T-cell (primary cell): ENCODE results near the gene BICD1. TPM values are rescaled to one million over a fixed set of nuclear protein-coding genes. Genes with fewer than 3 reads are reported as not detected.

ENCODE experiments used
- ATAC-seq, 4 experiments: fragments of 200-7000 bp in 3 of 4; fragments of 150-1000 bp in 1 of 4; cut with Tn5 transposase; replicated peaks in 1 of 4; 1 replicate in 3 of 4; 2 replicates in 1 of 4; pipeline ENCODE4 v1.10.0; 2021; ENCODE audit warnings: moderate library complexity in 3 of 4, mild to moderate bottlenecking in 2 of 4, moderate number of reproducible peaks in 1 of 4
- CTCF ChIA-PET, 2 donors: fragments of 300-600 bp; sonication (Branson Sonifier 250); formaldehyde crosslinking; loops; one replicate each; lab custom pipeline; 2022; ENCODE audit warnings: antibody characterized with exemption in 2 of 2; lab: Charles Lee
- POLR2A ChIA-PET, 2 donors: fragments of 300-600 bp; sonication (Branson Sonifier 250); formaldehyde crosslinking; loops; one replicate each; lab custom pipeline; 2022; ENCODE audit warnings: antibody characterized with exemption in 2 of 2; lab: Charles Lee
- DNase-seq, 35 experiments: peaks; one replicate each; pipeline versions ENCODE4 v3.0.0 to v3.0.0-alpha.2; 2013 to 2023
- H3K27ac ChIP-seq: one replicate; pipeline ENCODE4 v1.5.1; 2013; ENCODE audit warnings: low read length
- H3K27me3 ChIP-seq, 2 experiments: replicated peaks in 1 of 2; 1 replicate in 1 of 2; 2 replicates in 1 of 2; pipeline versions ENCODE4 v1.6.1 to v1.7.0; 2013; ENCODE audit warnings: low read length in 1 of 2, mixed read lengths in 1 of 2; ENCODE audit not compliant: control insufficient read depth in 2 of 2, insufficient read depth in 2 of 2; ENCODE audit errors: extremely low read depth in 1 of 2
- H3K36me3 ChIP-seq, 2 donors: 1 replicate in 1 of 2; 2 replicates in 1 of 2; pipeline versions ENCODE4 v1.6.1 to v1.7.0; 2013; ENCODE audit warnings: low read length in 1 of 2; ENCODE audit not compliant: control insufficient read depth in 2 of 2, insufficient read depth in 1 of 2; ENCODE audit errors: extremely low read depth in 1 of 2
- H3K4me1 ChIP-seq, 2 experiments: 1 replicate in 1 of 2; 2 replicates in 1 of 2; pipeline versions ENCODE4 v1.6.1 to v1.7.0; 2013; ENCODE audit warnings: low read length in 2 of 2, mixed read lengths in 1 of 2; ENCODE audit not compliant: insufficient read depth in 2 of 2, control insufficient read depth in 1 of 2; ENCODE audit errors: extremely low read depth in 1 of 2
- H3K4me3 ChIP-seq, 2 donors: 1 replicate in 1 of 2; 2 replicates in 1 of 2; pipeline versions ENCODE4 v1.5.1 to v1.7.0; 2013; ENCODE audit warnings: mild to moderate bottlenecking in 2 of 2, low read length in 1 of 2, moderate library complexity in 1 of 2; ENCODE audit not compliant: control insufficient read depth in 1 of 2; ENCODE audit errors: extremely low read depth in 1 of 2
- H3K9me3 ChIP-seq: 2 replicates; pipeline ENCODE4 v1.7.0; 2013
- H3K27ac Mint-ChIP-seq, 2 donors: one replicate each; pipeline ENCODE4 v1.8.0; 2020 to 2021; ENCODE audit warnings: mild to moderate bottlenecking in 2 of 2, mixed read lengths in 2 of 2
- H3K27me3 Mint-ChIP-seq, 2 donors: one replicate each; pipeline ENCODE4 v1.8.0; 2021 to 2022; ENCODE audit warnings: mixed read lengths in 2 of 2
- H3K36me3 Mint-ChIP-seq: one replicate; pipeline ENCODE4 v1.8.0; 2021; ENCODE audit warnings: mixed read lengths
- H3K4me1 Mint-ChIP-seq, 3 donors: one replicate each; pipeline ENCODE4 v1.8.0; 2020 to 2022; ENCODE audit warnings: mixed read lengths in 3 of 3, mild to moderate bottlenecking in 1 of 3
- H3K4me3 Mint-ChIP-seq, 3 donors: one replicate each; pipeline ENCODE4 v1.8.0; 2020 to 2022; ENCODE audit warnings: mild to moderate bottlenecking in 3 of 3, mixed read lengths in 3 of 3, moderate library complexity in 3 of 3
- H3K9me3 Mint-ChIP-seq, 3 donors: one replicate each; pipeline ENCODE4 v1.8.0; 2020 to 2022; ENCODE audit warnings: mixed read lengths in 3 of 3
- WGBS: methylation state at CpG from one replicate; pipeline ENCODE4 v1.1.5; 2013; ENCODE audit warnings: missing lambda C conversion rate; ENCODE audit not compliant: insufficient coverage; 5-methylcytosine and 5-hydroxymethylcytosine counted together
- total RNA-seq, 35 experiments: library from RNA in 6 of 35; stranded (reverse) in 6 of 35; fragments of 120-200 nt in 1 of 35; gene quantifications; one replicate each; pipeline versions ENCODE4 v1.2.1 to v1.2.4 and lab custom pipeline; 2013 to 2026

BICD1 gene
- total RNA-seq, 5 donors from 2014 or later (not counting 1 experiment from before 2014, with no cell fraction given) = 17.2 to 19.6 (median 19.1) TPM

DNA sequence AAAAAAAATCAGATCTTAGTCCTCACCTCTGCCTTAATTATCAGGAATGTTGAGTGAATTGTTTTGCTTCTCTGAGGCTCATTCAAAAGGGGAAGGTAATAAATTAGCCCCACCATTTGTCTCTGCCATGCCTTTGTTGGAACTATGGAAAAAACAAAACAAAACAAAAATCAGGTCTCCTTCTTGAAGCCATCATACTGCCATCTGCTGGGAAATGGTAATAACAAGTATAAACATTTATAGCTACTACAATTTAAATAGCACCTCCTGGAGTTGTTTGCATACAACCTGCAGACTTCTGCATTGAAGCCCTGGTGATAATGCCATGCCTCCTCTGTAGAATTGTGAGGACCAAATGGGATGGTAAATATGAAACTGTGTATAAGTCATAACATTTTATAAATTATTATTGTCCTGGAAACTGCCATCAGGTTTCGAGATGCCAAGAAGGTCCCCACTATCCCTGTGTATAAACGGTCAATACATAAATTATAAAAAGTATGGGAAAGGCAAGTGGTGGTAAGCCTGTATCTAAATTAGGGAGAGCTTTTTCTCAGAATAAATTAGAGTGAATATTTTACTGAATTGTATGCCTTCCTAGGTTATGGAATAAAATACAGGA is 205.5 kb downstream of the BICD1 start:
- ChIA-PET POLR2A (interaction anchor here in 1 of 2 donors (0.5 to 0.9 kb wide), 2 partner anchors 659 to 836 kb away, joined by 4 to 9 read pairs; no protein-coding TSS in a partner anchor), CTCF (interaction anchor here (0.6 to 2.8 kb wide), 30 partner anchors 11 to 1668 kb away, joined by 3 to 86 read pairs (median 4); partner anchors contain the start of gene ETFBKMT (in 1 of the 2))
- Mint-ChIP-seq H3K36me3 (no peaks in the 10 kb centered on the region), H3K4me1 (peaks cover 2 to 11% (median 7%) of the 10 kb centered on the region in 3 donors), H3K9me3 (no peaks in the 10 kb centered on the region), H3K4me3 (no peak overlapping the region), H3K27me3 (no peaks in the 10 kb centered on the region), H3K27ac (peak overlapping the region in 1 of 2 donors; percentile 52)
- H3K4me1 ChIP-seq = peaks cover 0 to 3% of the 10 kb centered on the region in 2 experiments
- H3K9me3 ChIP-seq = no peaks in the 10 kb centered on the region
- WGBS = no CpG with 5 or more reads among the region's 2 CpGs
- H3K36me3 ChIP-seq = peaks cover 0 to 2% of the 10 kb centered on the region in 2 donors
- no peak overlapping the region for H3K4me3 ChIP-seq
- H3K27ac ChIP-seq = no peak overlapping the region
- ATAC-seq (peak; percentile 34 to 51 (median 41)), DNase-seq (peak in 2 of 35 experiments; percentile 3 to 68)
- H3K27me3 ChIP-seq = no peaks in the 10 kb centered on the region

DNA sequence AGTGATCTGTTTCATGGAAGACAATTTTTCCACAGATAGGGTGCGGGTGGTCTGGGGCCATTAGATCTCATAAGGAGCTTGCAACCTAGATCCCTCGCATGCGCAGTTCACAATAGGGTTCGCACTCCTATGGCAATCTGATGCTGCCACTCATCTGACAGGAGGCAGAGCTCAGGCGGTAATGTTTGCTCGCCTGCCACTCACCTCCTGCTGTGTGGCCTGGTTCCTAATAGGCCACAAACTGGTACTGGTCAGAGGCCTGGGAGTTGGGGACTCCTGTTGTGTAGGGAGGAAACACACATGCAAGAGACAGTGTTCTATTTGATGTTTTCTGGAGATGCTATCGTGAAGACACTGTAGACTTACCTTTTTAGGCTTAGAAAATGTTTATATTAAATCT is 215.7 kb downstream of the BICD1 start:
- WGBS = 98% methylated on average over 6 of the region's 7 CpGs

DNA sequence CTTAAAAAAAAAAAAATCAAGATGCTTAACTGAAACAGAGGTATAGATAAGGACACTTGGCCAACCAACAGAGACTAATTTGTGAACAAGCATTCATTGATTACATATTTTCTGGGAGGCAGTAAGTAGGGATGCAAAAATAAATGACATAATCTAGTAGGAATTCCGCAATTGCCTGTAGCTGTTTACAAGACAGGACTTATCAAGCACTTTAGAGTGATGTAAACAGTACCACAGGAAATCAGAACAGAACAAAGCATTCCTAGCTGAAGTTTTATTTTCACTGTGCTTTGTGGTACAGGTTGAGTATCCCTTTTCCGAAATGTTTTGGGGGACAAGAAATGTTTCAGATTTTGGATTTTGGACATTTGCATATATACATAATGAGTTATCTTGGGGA is 224.5 kb downstream of the BICD1 start:
- DNase-seq (no peak), ATAC-seq (no peak)
- Mint-ChIP-seq H3K9me3 (no peaks in the 10 kb centered on the region), H3K27me3 (no peaks in the 10 kb centered on the region), H3K27ac (no peak overlapping the region), H3K4me3 (no peak overlapping the region), H3K36me3 (peaks cover 18% of the 10 kb centered on the region), H3K4me1 (peaks cover 0 to 4% (median 0%) of the 10 kb centered on the region in 3 donors)
- POLR2A ChIA-PET = no interaction called here
- no CpG with 5 or more reads among the region's 2 CpGs for WGBS
- H3K4me1 ChIP-seq = no peaks in the 10 kb centered on the region
- no peak overlapping the region for H3K27ac ChIP-seq
- CTCF ChIA-PET = interaction anchor here in 1 of 2 donors (0.9 kb wide), 1 partner anchor 10 kb away, joined by 4 read pairs; no protein-coding TSS in a partner anchor
- H3K9me3 ChIP-seq = no peaks in the 10 kb centered on the region
- H3K36me3 ChIP-seq = no peaks in the 10 kb centered on the region
- H3K4me3 ChIP-seq = no peak overlapping the region
- no peaks in the 10 kb centered on the region for H3K27me3 ChIP-seq

More for the DNA sequence above, 215.7 kb downstream of the BICD1 start:
- POLR2A ChIA-PET = interaction anchor here in 1 of 2 donors (0.5 kb wide), 1 partner anchor 126 kb away, joined by 3 read pairs; no protein-coding TSS in a partner anchor
- H3K27me3 Mint-ChIP-seq = no peaks in the 10 kb centered on the region
- H3K27ac ChIP-seq = no peak overlapping the region
- H3K36me3 ChIP-seq = no peaks in the 10 kb centered on the region
- H3K4me3 ChIP-seq = no peak overlapping the region
- CTCF ChIA-PET = interaction anchor here in 1 of 2 donors (0.9 kb wide), 1 partner anchor 12 kb away, joined by 3 read pairs; no protein-coding TSS in a partner anchor
- H3K36me3 Mint-ChIP-seq = peaks cover 2% of the 10 kb centered on the region
- H3K9me3 Mint-ChIP-seq = no peaks in the 10 kb centered on the region
- H3K9me3 ChIP-seq = no peaks in the 10 kb centered on the region
- no peak for ATAC-seq
- H3K4me1 Mint-ChIP-seq = no peaks in the 10 kb centered on the region
- H3K27ac Mint-ChIP-seq = no peak overlapping the region
- no peaks in the 10 kb centered on the region for H3K4me1 ChIP-seq
- H3K27me3 ChIP-seq = no peaks in the 10 kb centered on the region
- no peak for DNase-seq
- no peak overlapping the region for H3K4me3 Mint-ChIP-seq

DNA sequence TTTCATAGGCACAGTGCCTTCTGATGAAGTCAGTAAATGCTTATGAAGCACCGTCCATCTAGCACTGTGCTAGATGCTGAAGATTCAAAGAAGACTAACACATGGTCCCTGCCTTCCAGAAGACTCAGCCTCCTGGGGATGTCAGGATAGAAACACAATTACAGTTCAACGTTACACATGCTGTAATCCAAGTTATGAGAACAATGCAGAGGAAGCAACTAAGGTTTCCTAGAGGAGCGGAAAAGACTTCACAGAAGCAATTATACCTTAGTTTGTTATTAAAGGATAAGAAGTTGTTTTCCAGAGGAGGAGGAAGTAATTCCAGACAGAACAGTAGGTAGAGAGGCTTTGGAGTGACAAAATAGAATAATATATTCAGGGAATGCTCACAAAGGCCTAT is 225.8 kb downstream of the BICD1 start:
- no CpG with 5 or more reads among the region's 3 CpGs for WGBS
- DNase-seq = no peak
- ChIA-PET CTCF (interaction anchor here in 1 of 2 donors (0.6 kb wide), 1 partner anchor 404 kb away, joined by 3 read pairs; no protein-coding TSS in a partner anchor), POLR2A (no interaction called here)
- no peak overlapping the region for H3K4me3 Mint-ChIP-seq
- H3K9me3 Mint-ChIP-seq = no peaks in the 10 kb centered on the region
- no peaks in the 10 kb centered on the region for H3K36me3 ChIP-seq
- H3K4me3 ChIP-seq = no peak overlapping the region
- H3K9me3 ChIP-seq = no peaks in the 10 kb centered on the region
- H3K27me3 ChIP-seq = no peaks in the 10 kb centered on the region
- no peak overlapping the region for H3K27ac Mint-ChIP-seq
- H3K4me1 Mint-ChIP-seq = peaks cover 0 to 4% (median 0%) of the 10 kb centered on the region in 3 donors
- peaks cover 19% of the 10 kb centered on the region for H3K36me3 Mint-ChIP-seq
- no peak for ATAC-seq
- H3K27ac ChIP-seq = no peak overlapping the region
- H3K27me3 Mint-ChIP-seq = no peaks in the 10 kb centered on the region
- H3K4me1 ChIP-seq = no peaks in the 10 kb centered on the region

DNA sequence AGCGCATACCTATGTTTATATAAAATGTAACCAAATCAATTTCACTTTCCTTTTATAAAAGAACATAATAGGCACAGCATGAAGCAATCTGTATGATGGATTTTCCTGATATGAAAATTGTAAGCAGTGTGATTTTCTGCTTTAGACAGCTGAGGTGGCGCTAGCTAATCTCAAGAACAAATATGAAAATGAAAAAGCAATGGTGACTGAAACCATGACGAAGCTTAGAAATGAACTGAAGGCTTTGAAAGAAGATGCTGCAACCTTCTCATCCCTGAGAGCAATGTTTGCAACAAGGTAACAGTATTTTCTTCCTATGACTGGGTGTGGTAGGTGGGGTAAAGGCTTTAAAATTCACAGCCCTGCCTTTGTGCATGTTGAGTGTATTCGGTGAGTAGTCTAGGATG is 227.7 kb downstream of the BICD1 start:
- H3K4me3 Mint-ChIP-seq = no peak overlapping the region
- H3K36me3 Mint-ChIP-seq = peaks cover 21% of the 10 kb centered on the region
- no peaks in the 10 kb centered on the region for H3K27me3 Mint-ChIP-seq
- H3K9me3 Mint-ChIP-seq = no peaks in the 10 kb centered on the region
- no peaks in the 10 kb centered on the region for H3K4me1 Mint-ChIP-seq
- no peak overlapping the region for H3K27ac Mint-ChIP-seq
- H3K27ac ChIP-seq = no peak overlapping the region
- H3K36me3 ChIP-seq = no peaks in the 10 kb centered on the region
- H3K4me3 ChIP-seq = no peak overlapping the region
- ATAC-seq (no peak), DNase-seq (peak in 1 of 35 experiments; percentile 3)
- CTCF ChIA-PET = interaction anchor here in 1 of 2 donors (0.6 to 1.2 kb wide), 4 partner anchors 22 to 1693 kb away, joined by 3 to 8 read pairs (median 4); no protein-coding TSS in a partner anchor
- POLR2A ChIA-PET = interaction anchor here in 1 of 2 donors (0.6 kb wide), 1 partner anchor 7 kb away, joined by 3 read pairs; no protein-coding TSS in a partner anchor
- no peaks in the 10 kb centered on the region for H3K27me3 ChIP-seq
- no peaks in the 10 kb centered on the region for H3K4me1 ChIP-seq
- WGBS = no CpG with 5 or more reads among the region's 4 CpGs
- no peaks in the 10 kb centered on the region for H3K9me3 ChIP-seq

DNA sequence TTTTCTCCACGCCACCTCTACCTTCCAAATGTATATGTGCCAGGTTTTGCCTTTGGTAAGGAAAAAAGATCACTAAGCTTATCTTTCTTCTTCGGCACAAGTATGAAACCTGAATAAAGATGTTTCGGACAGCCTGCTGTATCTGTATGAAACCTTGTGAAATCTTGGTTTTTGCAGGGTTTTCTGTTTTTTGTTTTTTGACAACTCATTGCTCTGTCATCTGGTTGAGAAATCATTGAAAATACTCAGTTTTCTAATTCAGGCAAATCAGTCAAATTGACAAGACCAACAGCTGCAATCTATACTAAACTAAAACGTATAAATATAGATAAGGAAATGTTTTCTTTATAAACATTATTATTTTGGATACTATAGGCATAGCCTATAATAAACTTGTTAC is 229.6 kb downstream of the BICD1 start:
- Histone ChIP-seq H3K9me3 (no peaks in the 10 kb centered on the region), H3K27me3 (no peaks in the 10 kb centered on the region), H3K27ac (no peak overlapping the region), H3K36me3 (peaks cover 0 to 4% of the 10 kb centered on the region in 2 donors), H3K4me3 (no peak overlapping the region), H3K4me1 (no peaks in the 10 kb centered on the region)
- Mint-ChIP-seq H3K4me1 (no peaks in the 10 kb centered on the region), H3K27me3 (no peaks in the 10 kb centered on the region), H3K4me3 (no peak overlapping the region), H3K36me3 (peaks cover 34% of the 10 kb centered on the region), H3K27ac (no peak overlapping the region), H3K9me3 (no peaks in the 10 kb centered on the region)
- POLR2A ChIA-PET = no interaction called here
- CTCF ChIA-PET = interaction anchor here in 1 of 2 donors (0.6 kb wide), 1 partner anchor 111 kb away, joined by 6 read pairs; no protein-coding TSS in a partner anchor
- DNase-seq (no peak), ATAC-seq (no peak)
- 100% methylated on average over 2 of the region's 4 CpGs for WGBS
